Karpas-422 (cell line): Measurements from ENCODE around the gene ATP9B. TPM values are rescaled to one million over a fixed set of nuclear protein-coding genes. Genes with fewer than 3 reads are reported as not detected.

Experiments used
- DNase-seq: peaks from one replicate; pipeline ENCODE4 v3.0.0-alpha.2; 2015
- H2AFZ ChIP-seq: fragments of 200-600 bp; sonication (generic); 2 replicates; pipeline ENCODE4 v1.6.1; 2014; ENCODE audit warnings: antibody characterized with exemption, low read length, mixed read lengths
- H3K27ac ChIP-seq: fragments of 200-600 bp; sonication (generic); 2 replicates; pipeline ENCODE4 v1.5.1; 2014; ENCODE audit warnings: mild to moderate bottlenecking, low read length, moderate library complexity
- H3K27me3 ChIP-seq: fragments of 200-600 bp; sonication (generic); 2 replicates; pipeline ENCODE4 v1.6.1; 2014; ENCODE audit warnings: low read length, mixed read lengths
- H3K36me3 ChIP-seq: fragments of 200-600 bp; sonication (generic); 2 replicates; pipeline ENCODE4 v1.6.1; 2014; ENCODE audit warnings: low read length, mixed read lengths; ENCODE audit not compliant: insufficient read depth
- H3K4me1 ChIP-seq: fragments of 200-600 bp; sonication (generic); 2 replicates; pipeline ENCODE4 v1.6.1; 2014; ENCODE audit warnings: mild to moderate bottlenecking, low read length, mixed read lengths
- H3K4me2 ChIP-seq: fragments of 200-600 bp; sonication (generic); 2 replicates; pipeline ENCODE4 v1.6.1; 2014; ENCODE audit warnings: low read length, low read depth, mild to moderate bottlenecking; ENCODE audit not compliant: poor library complexity, severe bottlenecking
- H3K4me3 ChIP-seq: fragments of 200-600 bp; sonication (generic); 2 replicates; pipeline ENCODE4 v1.5.1; 2014; ENCODE audit warnings: mild to moderate bottlenecking, antibody characterized with exemption, low read length, mixed read lengths
- H3K79me2 ChIP-seq: fragments of 200-600 bp; sonication (generic); 2 replicates; pipeline ENCODE4 v1.6.1; 2014; ENCODE audit warnings: mild to moderate bottlenecking, low read length, mixed read lengths
- H3K9ac ChIP-seq: fragments of 200-600 bp; sonication (generic); 2 replicates; pipeline ENCODE4 v1.6.0; 2014; ENCODE audit warnings: low read length
- H3K9me2 ChIP-seq: fragments of 200-600 bp; sonication (generic), shearing (Covaris generic); replicated peaks from 2 replicates; pipeline ENCODE4 v1.6.0; 2014; ENCODE audit warnings: mild to moderate bottlenecking, low read length, moderate library complexity; ENCODE audit not compliant: insufficient read depth
- H3K9me3 ChIP-seq: fragments of 300-700, 200-600 bp; sonication (generic); 2 replicates; pipeline ENCODE4 v1.6.1; 2014; ENCODE audit warnings: low read length, mixed read lengths
- H4K20me1 ChIP-seq: fragments of 200-600 bp; sonication (generic); 2 replicates; pipeline ENCODE4 v1.6.1; 2014; ENCODE audit warnings: mild to moderate bottlenecking, antibody characterized with exemption, low read length, low read depth; ENCODE audit not compliant: insufficient read depth
- total RNA-seq: library from RNA; depleted of rRNA; stranded (reverse); fragments of >200 nt; shearing (Covaris generic); gene quantifications from 2 replicates; pipeline ENCODE4 v1.2.3, GENCODE V29; 2014; ENCODE audit warnings: low replicate concordance

The ATP9B gene
- total RNA-seq, 1 experiment from 2014 or later, result 65.1 TPM

DNA sequence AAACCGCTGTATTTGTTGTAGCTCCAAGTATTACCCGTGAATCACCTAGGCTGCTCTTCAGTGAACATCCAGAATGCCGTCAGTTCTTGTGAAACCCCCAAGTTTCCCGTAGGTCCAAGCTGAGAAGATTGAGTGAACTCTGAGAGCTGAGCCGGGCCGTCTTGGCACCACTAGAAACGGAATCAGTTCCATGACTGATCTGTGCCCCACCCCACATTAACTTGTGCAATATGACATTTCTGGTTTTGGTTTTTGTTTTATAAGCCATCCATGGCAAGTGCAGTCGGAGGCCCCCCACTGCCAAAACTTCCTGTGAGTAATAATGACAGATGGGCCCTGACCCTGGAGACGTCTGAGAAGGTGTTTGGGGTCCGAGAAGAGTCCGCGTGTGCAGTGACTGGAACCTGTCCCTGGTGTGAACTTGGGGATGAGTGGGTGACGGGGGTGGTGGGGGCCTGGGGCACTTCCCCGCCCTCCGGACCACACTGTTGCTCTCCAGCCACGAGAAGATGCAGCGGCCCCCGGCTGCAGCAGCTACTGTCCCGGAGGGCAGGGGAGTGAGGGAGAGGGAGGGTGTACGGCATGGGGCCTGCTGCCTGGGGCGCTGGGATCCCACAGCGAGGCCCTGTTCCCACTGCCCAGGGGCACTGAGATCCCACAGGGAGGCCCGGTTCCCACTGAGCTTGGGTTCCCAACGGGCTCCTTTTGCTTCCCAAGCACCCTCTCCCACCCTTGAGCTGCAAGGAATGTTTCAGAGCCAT is 353.0 kb downstream of the ATP9B start:
- Histone ChIP-seq H3K27ac (no peak overlapping the region), H2AFZ (no peak overlapping the region), H3K9ac (no peak overlapping the region), H3K4me2 (no peak overlapping the region), H3K79me2 (peaks cover 95% of the 10 kb centered on the region), H3K9me3 (no peaks in the 10 kb centered on the region), H4K20me1 (peaks cover 73% of the 10 kb centered on the region), H3K9me2 (no peaks in the 10 kb centered on the region), H3K4me3 (no peak overlapping the region), H3K27me3 (no peaks in the 10 kb centered on the region), H3K36me3 (0 out of 2 replicates have a peak, but pooled peaks cover 4% of the 10 kb centered on the region), H3K4me1 (no peaks in the 10 kb centered on the region)
- no peak for DNase-seq

- no peak for DNase-seq
- Histone ChIP-seq H3K4me1 (no peaks in the 10 kb centered on the region), H3K4me3 (no peak overlapping the region), H3K27me3 (no peaks in the 10 kb centered on the region), H3K4me2 (no peak overlapping the region), H3K9me2 (no peaks in the 10 kb centered on the region), H3K27ac (no peak overlapping the region), H2AFZ (no peak overlapping the region), H3K9me3 (no peaks in the 10 kb centered on the region), H3K9ac (no peak overlapping the region), H3K36me3 (0 out of 2 replicates have a peak, but pooled peaks cover 4% of the 10 kb centered on the region), H3K79me2 (peaks cover 97% of the 10 kb centered on the region), H4K20me1 (peaks cover 76% of the 10 kb centered on the region)
These were observed 353.6 kb downstream of the ATP9B start for GRCh38 chr18:79422783-79423165.

GRCh38 chr18:79423211-79424007 is 354.2 kb downstream of the ATP9B start:
- no peak for DNase-seq
- no peak overlapping the region for H3K9ac ChIP-seq
- H3K27me3 ChIP-seq, result no peaks in the 10 kb centered on the region
- no peaks in the 10 kb centered on the region for H3K4me1 ChIP-seq
- no peaks in the 10 kb centered on the region for H3K9me3 ChIP-seq
- H3K79me2 ChIP-seq, result peaks cover 97% of the 10 kb centered on the region
- peaks cover 76% of the 10 kb centered on the region for H4K20me1 ChIP-seq
- H3K9me2 ChIP-seq, result no peaks in the 10 kb centered on the region
- no peak overlapping the region for H3K27ac ChIP-seq
- H3K4me3 ChIP-seq, result no peak overlapping the region
- H3K4me2 ChIP-seq, result no peak overlapping the region
- 0 out of 2 replicates have a peak, but pooled peaks cover 3% of the 10 kb centered on the region for H3K36me3 ChIP-seq
- H2AFZ ChIP-seq, result no peak overlapping the region

DNA sequence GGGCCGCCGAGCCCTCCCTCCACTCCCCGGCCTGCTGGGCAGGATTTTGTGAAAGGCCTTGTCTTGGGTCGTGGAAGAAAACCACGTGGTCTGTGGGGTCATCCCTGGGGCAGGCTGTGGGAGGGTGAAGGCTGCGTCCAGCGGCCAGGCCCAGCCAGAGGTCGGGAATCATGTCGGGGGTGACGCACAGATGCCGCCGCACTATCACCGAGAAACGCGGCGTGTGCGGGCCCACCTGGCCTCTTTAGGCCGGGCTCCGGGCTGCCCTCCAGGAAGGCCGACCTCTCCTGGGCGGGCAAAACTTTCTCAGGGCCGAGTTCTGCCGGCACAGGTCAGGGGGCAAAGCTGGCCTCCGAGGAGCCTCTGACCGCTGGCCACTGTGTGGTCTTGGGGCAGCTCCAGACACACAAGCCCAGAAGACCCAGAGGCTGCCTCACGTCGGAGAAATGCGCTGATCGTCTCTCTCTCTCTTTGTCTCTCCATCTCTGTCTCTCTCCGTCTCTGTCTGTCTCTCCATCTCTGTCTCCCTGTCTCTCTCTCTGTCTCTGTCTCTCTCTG is 354.9 kb downstream of the ATP9B start:
- no peak overlapping the region for H3K4me3 ChIP-seq

GRCh38 chr18:79424880-79425568 is 355.8 kb downstream of the ATP9B start:
- Histone ChIP-seq H3K9ac (no peak overlapping the region), H3K27ac (no peak overlapping the region), H2AFZ (no peak overlapping the region), H3K4me2 (no peak overlapping the region), H3K9me3 (no peaks in the 10 kb centered on the region), H3K4me3 (no peak overlapping the region), H4K20me1 (peaks cover 72% of the 10 kb centered on the region), H3K9me2 (no peaks in the 10 kb centered on the region), H3K36me3 (no peaks in the 10 kb centered on the region), H3K79me2 (peaks cover 97% of the 10 kb centered on the region), H3K27me3 (no peaks in the 10 kb centered on the region), H3K4me1 (no peaks in the 10 kb centered on the region)
- no peak for DNase-seq

More for the DNA sequence above, 354.9 kb downstream of the ATP9B start:
- H3K4me2 ChIP-seq, result no peak overlapping the region
- no peaks in the 10 kb centered on the region for H3K36me3 ChIP-seq
- no peak overlapping the region for H3K9ac ChIP-seq
- H3K9me2 ChIP-seq, result no peaks in the 10 kb centered on the region
- H3K79me2 ChIP-seq, result peaks cover 97% of the 10 kb centered on the region
- H4K20me1 ChIP-seq, result peaks cover 72% of the 10 kb centered on the region
- H3K9me3 ChIP-seq, result no peaks in the 10 kb centered on the region
- no peak for DNase-seq
- H2AFZ ChIP-seq, result no peak overlapping the region
- no peaks in the 10 kb centered on the region for H3K27me3 ChIP-seq
- H3K4me1 ChIP-seq, result no peaks in the 10 kb centered on the region
- H3K27ac ChIP-seq, result no peak overlapping the region

DNA sequence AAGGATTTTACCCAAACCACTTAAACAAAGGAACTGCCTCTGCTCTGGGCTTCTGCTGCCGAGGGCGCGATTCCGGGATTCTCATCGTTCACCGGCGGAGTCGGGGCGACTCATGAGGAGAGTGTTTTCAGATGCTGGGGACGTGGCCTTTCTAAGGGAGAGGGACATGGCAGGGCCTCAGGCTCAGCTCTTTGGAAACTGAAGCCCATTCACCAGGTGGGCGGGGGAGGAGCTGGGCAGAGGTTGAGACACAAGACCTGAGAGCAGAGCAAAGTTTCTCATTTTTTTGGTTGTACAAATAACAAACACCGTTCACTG is 356.3 kb downstream of the ATP9B start:
- peaks cover 70% of the 10 kb centered on the region for H4K20me1 ChIP-seq

DNA sequence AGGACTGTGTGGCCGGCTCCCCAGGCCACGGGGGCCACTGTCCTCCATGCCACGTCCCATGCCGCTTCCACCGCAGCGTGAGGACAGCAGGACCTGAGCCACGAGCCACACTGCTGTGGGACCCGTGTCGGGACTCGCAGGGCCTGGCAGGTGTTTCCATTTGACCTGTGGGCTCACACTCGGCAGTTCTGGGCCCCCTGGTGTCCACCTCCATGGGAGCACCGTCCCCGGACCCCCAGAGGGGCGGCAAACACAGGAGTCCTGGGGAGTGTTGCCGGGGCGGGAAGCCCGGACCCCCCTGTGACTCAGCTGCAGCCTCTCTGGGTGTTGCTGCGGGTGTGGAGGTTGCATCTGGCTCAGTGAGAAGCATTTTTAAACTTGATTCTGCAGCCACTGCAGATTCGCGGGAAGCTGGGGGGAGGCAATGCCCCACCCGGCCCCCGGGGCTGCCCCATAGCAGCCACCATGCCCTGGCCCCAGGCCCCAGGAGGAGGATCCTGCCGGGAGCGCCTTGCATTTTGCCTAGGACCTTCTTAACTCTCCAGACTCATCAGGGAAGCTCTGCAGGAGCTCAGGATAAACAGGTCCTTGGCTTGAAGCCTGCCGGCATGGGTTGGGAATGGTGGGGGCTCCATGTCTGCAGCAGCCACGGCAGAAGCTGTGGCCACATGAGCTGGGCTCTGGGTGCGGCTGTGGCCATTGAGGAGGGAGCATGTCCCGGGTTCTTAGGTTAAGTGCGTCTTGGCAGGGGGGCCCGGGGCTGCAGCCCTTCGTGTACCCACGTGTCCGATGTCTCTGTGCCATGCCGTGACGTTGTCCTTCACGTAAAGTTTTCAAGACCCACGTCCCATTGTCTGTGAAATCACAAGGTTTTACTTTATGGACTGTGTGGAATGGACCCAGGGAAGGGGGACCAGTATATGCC is 357.4 kb downstream of the ATP9B start:
- H3K27ac ChIP-seq, result no peak overlapping the region
- H3K4me3 ChIP-seq, result no peak overlapping the region
- H2AFZ ChIP-seq, result no peak overlapping the region

More for the DNA sequence above, 356.3 kb downstream of the ATP9B start:
- Histone ChIP-seq H3K27me3 (no peaks in the 10 kb centered on the region), H3K79me2 (peaks cover 96% of the 10 kb centered on the region), H3K27ac (no peak overlapping the region), H3K4me2 (no peak overlapping the region), H3K9ac (no peak overlapping the region), H2AFZ (no peak overlapping the region), H3K4me3 (no peak overlapping the region), H3K4me1 (no peaks in the 10 kb centered on the region), H3K9me3 (no peaks in the 10 kb centered on the region), H3K9me2 (no peaks in the 10 kb centered on the region), H3K36me3 (no peaks in the 10 kb centered on the region)
- DNase-seq, result no peak

More for the DNA sequence above, 357.4 kb downstream of the ATP9B start:
- Histone ChIP-seq H3K9me3 (no peaks in the 10 kb centered on the region), H3K9ac (no peak overlapping the region), H3K36me3 (no peaks in the 10 kb centered on the region), H4K20me1 (peaks cover 76% of the 10 kb centered on the region), H3K27me3 (no peaks in the 10 kb centered on the region), H3K9me2 (no peaks in the 10 kb centered on the region), H3K4me2 (no peak overlapping the region), H3K4me1 (no peaks in the 10 kb centered on the region), H3K79me2 (peaks cover 96% of the 10 kb centered on the region)
- no peak for DNase-seq
